Measurements from ENCODE around the gene ACAP1. TPM values are rescaled to one million over a fixed set of nuclear protein-coding genes. Genes with fewer than 3 reads are reported as not detected.
A peak's percentile ranks its signal among the peaks of the same experiment; 100 is the strongest.

ACAP1 gene
- total RNA-seq, 1 donor from 2014 or later, result 16.0 TPM

- peak overlapping the region; percentile 31 for H3K4me2 ChIP-seq (ENCODE audit: low read length)
- no peak overlapping the region for H3K4me3 ChIP-seq (ENCODE audit: insufficient read depth, low read depth, low read length)
- peaks cover 47% of the 10 kb centered on the region for H3K4me1 Mint-ChIP-seq (ENCODE audit: low read depth, unreplicated experiment)
- peaks cover 22% of the 10 kb centered on the region for H3K36me3 Mint-ChIP-seq (ENCODE audit: low read depth, unreplicated experiment)
- TF ChIP-seq CTCF (IDR thresholded peaks at IDR 0.05; ENCODE audit: insufficient read depth, low read depth, low read length), result no peak
- no peak for TF ChIP-seq EZH2 (IDR thresholded peaks at IDR 0.05; ENCODE audit: insufficient read depth, low read length)
- peaks cover 66% of the 10 kb centered on the region for H4K20me1 ChIP-seq (ENCODE audit: insufficient read depth, low read length)
- H3K27ac Mint-ChIP-seq (ENCODE audit: unreplicated experiment), result peak overlapping the region; percentile 54
- no peak for DNase-seq (ENCODE audit: low read depth)
- H3K27me3 Mint-ChIP-seq (ENCODE audit: low read depth, unreplicated experiment), result no peaks in the 10 kb centered on the region
- no peaks in the 10 kb centered on the region for H3K27me3 ChIP-seq (ENCODE audit: insufficient read depth, low read length)
- H3K9me3 Mint-ChIP-seq (ENCODE audit: unreplicated experiment), result no peaks in the 10 kb centered on the region
- H3K36me3 ChIP-seq (ENCODE audit: insufficient read depth, low read length), result peaks cover 44% of the 10 kb centered on the region
- no peaks in the 10 kb centered on the region for H3K9me3 ChIP-seq (ENCODE audit: insufficient read depth, low read depth, low read length)
- H3K79me2 ChIP-seq (ENCODE audit: insufficient read depth, low read length), result peaks cover 66% of the 10 kb centered on the region
- H3K9ac ChIP-seq (ENCODE audit: low read length), result peak overlapping the region; percentile 4
- no peak for FAIRE-seq
- H3K4me3 Mint-ChIP-seq (ENCODE audit: unreplicated experiment), result peak overlapping the region; percentile 97
- no peak overlapping the region for H3K27ac ChIP-seq (ENCODE audit: low read depth, low read length)
- no peak overlapping the region for H2AFZ ChIP-seq (ENCODE audit: low read depth, low read length)
- H3K4me1 ChIP-seq (ENCODE audit: insufficient read depth, low read length), result peaks cover 39% of the 10 kb centered on the region
Observed at GRCh38 chr17:7311110-7311705, 25.1 kb upstream of the ACAP1 start.

- H3K9me3 ChIP-seq (ENCODE audit: insufficient read depth, low read depth, low read length), result no peaks in the 10 kb centered on the region
- H4K20me1 ChIP-seq (ENCODE audit: insufficient read depth, low read length), result peaks cover 66% of the 10 kb centered on the region
- no peak overlapping the region for H3K27ac ChIP-seq (ENCODE audit: low read depth, low read length)
- peak overlapping the region; percentile 95 for H3K4me2 ChIP-seq (ENCODE audit: low read length)
- no peak overlapping the region for H3K9ac ChIP-seq (ENCODE audit: low read length)
- H3K4me3 Mint-ChIP-seq (ENCODE audit: unreplicated experiment), result peak overlapping the region; percentile 78
- no peak overlapping the region for H2AFZ ChIP-seq (ENCODE audit: low read depth, low read length)
- DNase-seq (ENCODE audit: low read depth), result no peak
- H3K27me3 ChIP-seq (ENCODE audit: insufficient read depth, low read length), result no peaks in the 10 kb centered on the region
- no peak for FAIRE-seq
- no peak overlapping the region for H3K4me3 ChIP-seq (ENCODE audit: insufficient read depth, low read depth, low read length)
- peaks cover 50% of the 10 kb centered on the region for H3K4me1 Mint-ChIP-seq (ENCODE audit: low read depth, unreplicated experiment)
- no peak for TF ChIP-seq CTCF (IDR thresholded peaks at IDR 0.05; ENCODE audit: insufficient read depth, low read depth, low read length)
- TF ChIP-seq EZH2 (IDR thresholded peaks at IDR 0.05; ENCODE audit: insufficient read depth, low read length), result no peak
- H3K36me3 ChIP-seq (ENCODE audit: insufficient read depth, low read length), result peaks cover 44% of the 10 kb centered on the region
- no peaks in the 10 kb centered on the region for H3K27me3 Mint-ChIP-seq (ENCODE audit: low read depth, unreplicated experiment)
- no peaks in the 10 kb centered on the region for H3K9me3 Mint-ChIP-seq (ENCODE audit: unreplicated experiment)
- H3K4me1 ChIP-seq (ENCODE audit: insufficient read depth, low read length), result peaks cover 35% of the 10 kb centered on the region
- H3K27ac Mint-ChIP-seq (ENCODE audit: unreplicated experiment), result peak overlapping the region; percentile 36
- H3K79me2 ChIP-seq (ENCODE audit: insufficient read depth, low read length), result peaks cover 64% of the 10 kb centered on the region
- H3K36me3 Mint-ChIP-seq (ENCODE audit: low read depth, unreplicated experiment), result peaks cover 23% of the 10 kb centered on the region
Observed at GRCh38 chr17:7312432-7313087, 23.8 kb upstream of the ACAP1 start.
